GM21526 (cell line): Measurements from ENCODE around the gene MEF2C.

Source experiments
- ATAC-seq: cut with Tn5 transposase; IDR thresholded peaks from one replicate; pipeline ENCODE4 v1.9.1; 2021; ENCODE audit warnings: moderate library complexity; ENCODE audit not compliant: unreplicated experiment, low FRiP score

MEF2C gene

GRCh38 chr5:88667496-88668201 is 215.3 kb downstream of the MEF2C start:
- no peak for ATAC-seq
